Measurements from ENCODE around the gene TMEM131L. TPM values are rescaled to one million over a fixed set of nuclear protein-coding genes. Genes with fewer than 3 reads are reported as not detected.

The TMEM131L gene
- total RNA-seq, 1 experiment from 2014 or later = 14.6 TPM

GRCh38 chr4:153623491-153623890 lies 157.3 kb downstream of the TMEM131L start:
- DNase-seq = no peak
- no peak overlapping the region for H2BK5ac ChIP-seq (ENCODE audit: insufficient read length, low read length)
- no peaks in the 10 kb centered on the region for H3K27me3 ChIP-seq (ENCODE audit: insufficient read depth, low read length)
- no peak overlapping the region for H3K4ac ChIP-seq (ENCODE audit: low read depth, low read length)
- H3K79me2 ChIP-seq (ENCODE audit: insufficient read depth, low read length) = no peaks in the 10 kb centered on the region
- H2BK20ac ChIP-seq (ENCODE audit: low read depth, low read length, poor library complexity, severe bottlenecking) = no peak overlapping the region
- H3T11ph ChIP-seq (ENCODE audit: low read length) = no peak overlapping the region
- no peak overlapping the region for H3K14ac ChIP-seq (ENCODE audit: insufficient read depth, low read length)
- no peak overlapping the region for H3K18ac ChIP-seq (ENCODE audit: insufficient read length, low read depth, low read length)
- no peaks in the 10 kb centered on the region for H3K9me3 ChIP-seq (ENCODE audit: control insufficient read depth, low read depth, low read length)
- H2BK15ac ChIP-seq (ENCODE audit: low read depth, low read length) = no peak overlapping the region
- H3K27ac ChIP-seq (ENCODE audit: insufficient read length, low read depth, low read length) = no peak overlapping the region
- no peak overlapping the region for H4K8ac ChIP-seq (replicated peaks; ENCODE audit: insufficient read length, low read depth, low read length)
- no peak overlapping the region for H4K5ac ChIP-seq (ENCODE audit: insufficient read length, low read depth, low read length)
- H3K4me3 Mint-ChIP-seq = no peak overlapping the region
- no peaks in the 10 kb centered on the region for H4K20me1 ChIP-seq (ENCODE audit: control insufficient read depth, insufficient read depth, insufficient read length)
- no peaks in the 10 kb centered on the region for H3K23me2 ChIP-seq (ENCODE audit: insufficient read length, low read depth, low read length, poor library complexity, severe bottlenecking)
- no peak overlapping the region for H3K4me2 ChIP-seq (ENCODE audit: insufficient read depth, insufficient read length, low read length)
- WGBS (ENCODE audit: extremely low coverage, insufficient read length, low lambda C conversion rate) = no CpG with 5 or more reads among the region's 2 CpGs
- H2AFZ ChIP-seq (ENCODE audit: low read length) = no peak overlapping the region
- no peak overlapping the region for H3K56ac ChIP-seq (ENCODE audit: insufficient read length, low read depth, low read length)
- TF ChIP-seq, protein P1, sequence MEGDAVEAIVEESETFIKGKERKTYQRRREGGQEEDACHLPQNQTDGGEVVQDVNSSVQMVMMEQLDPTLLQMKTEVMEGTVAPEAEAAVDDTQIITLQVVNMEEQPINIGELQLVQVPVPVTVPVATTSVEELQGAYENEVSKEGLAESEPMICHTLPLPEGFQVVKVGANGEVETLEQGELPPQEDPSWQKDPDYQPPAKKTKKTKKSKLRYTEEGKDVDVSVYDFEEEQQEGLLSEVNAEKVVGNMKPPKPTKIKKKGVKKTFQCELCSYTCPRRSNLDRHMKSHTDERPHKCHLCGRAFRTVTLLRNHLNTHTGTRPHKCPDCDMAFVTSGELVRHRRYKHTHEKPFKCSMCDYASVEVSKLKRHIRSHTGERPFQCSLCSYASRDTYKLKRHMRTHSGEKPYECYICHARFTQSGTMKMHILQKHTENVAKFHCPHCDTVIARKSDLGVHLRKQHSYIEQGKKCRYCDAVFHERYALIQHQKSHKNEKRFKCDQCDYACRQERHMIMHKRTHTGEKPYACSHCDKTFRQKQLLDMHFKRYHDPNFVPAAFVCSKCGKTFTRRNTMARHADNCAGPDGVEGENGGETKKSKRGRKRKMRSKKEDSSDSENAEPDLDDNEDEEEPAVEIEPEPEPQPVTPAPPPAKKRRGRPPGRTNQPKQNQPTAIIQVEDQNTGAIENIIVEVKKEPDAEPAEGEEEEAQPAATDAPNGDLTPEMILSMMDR (conservative IDR thresholded peaks at IDR 0.05) = no peak
- no peak overlapping the region for H4K91ac ChIP-seq (ENCODE audit: insufficient read length, low read depth, low read length)
- H3K27me3 Mint-ChIP-seq (ENCODE audit: low read depth) = no peaks in the 10 kb centered on the region
- H2BK12ac ChIP-seq (ENCODE audit: insufficient read length, low read depth, low read length) = no peak overlapping the region
- H2AK5ac ChIP-seq (ENCODE audit: insufficient read length, low read length) = no peak overlapping the region
- H3K4me1 Mint-ChIP-seq = peaks cover 19 to 27% of the 10 kb centered on the region in 2 experiments
- H3K9me3 Mint-ChIP-seq = no peaks in the 10 kb centered on the region
- no peak overlapping the region for H2BK120ac ChIP-seq (ENCODE audit: low read depth, low read length, poor library complexity, severe bottlenecking)
- H3K36me3 Mint-ChIP-seq (ENCODE audit: insufficient read depth in 1 of 3, low read depth in 3 of 3) = peaks cover 29 to 57% (median 47%) of the 10 kb centered on the region in 3 experiments
- no peak overlapping the region for H3K23ac ChIP-seq (ENCODE audit: insufficient read length, low read depth, low read length)
- no peak overlapping the region for H3K9ac ChIP-seq (ENCODE audit: extremely low read depth, insufficient read length, low read length)
- H3K27ac Mint-ChIP-seq = no peak overlapping the region; a peak in 1 of 7 replicates
- no peaks in the 10 kb centered on the region for H3K79me1 ChIP-seq (ENCODE audit: insufficient read depth, low read depth, low read length, poor library complexity, severe bottlenecking)
- H3K4me1 ChIP-seq (ENCODE audit: insufficient read depth, low read length) = peaks cover 4% of the 10 kb centered on the region; the same call in 1 of the 2 replicates

Data from H9 (cell line).